Endodermal cell (in vitro differentiated cells): ENCODE data around the gene TLE4. TPM values are rescaled to one million over a fixed set of nuclear protein-coding genes. Genes with fewer than 3 reads are reported as not detected.

Experiments used
- DNase-seq: peaks from one replicate; pipeline ENCODE4 v3.0.0-alpha.2; 2017
- H3K27ac ChIP-seq: 2 replicates; pipeline ENCODE4 v1.5.1; 2013; ENCODE audit warnings: mild to moderate bottlenecking, low read depth, low read length, moderate library complexity
- H3K27me3 ChIP-seq: 2 replicates; pipeline ENCODE4 v1.6.1; 2013; ENCODE audit warnings: mild to moderate bottlenecking, low read length, moderate library complexity; ENCODE audit not compliant: insufficient read depth, control insufficient read depth, poor library complexity, severe bottlenecking
- H3K36me3 ChIP-seq: 2 replicates; pipeline ENCODE4 v1.7.0; 2013; ENCODE audit warnings: mild to moderate bottlenecking, low read length, moderate library complexity; ENCODE audit not compliant: control insufficient read depth, insufficient read depth
- H3K4me1 ChIP-seq: one replicate; pipeline ENCODE4 v1.7.0; 2013; ENCODE audit warnings: low read length; ENCODE audit not compliant: control insufficient read depth, insufficient read depth
- H3K4me3 ChIP-seq: 2 replicates; pipeline ENCODE4 v1.5.1; 2013; ENCODE audit warnings: mild to moderate bottlenecking, low read length, moderate library complexity
- H3K9ac ChIP-seq: 2 replicates; pipeline ENCODE4 v1.6.1; 2013; ENCODE audit warnings: mild to moderate bottlenecking, low read length, moderate library complexity; ENCODE audit not compliant: poor library complexity, severe bottlenecking; ENCODE audit errors: extremely low read depth
- H3K9me3 ChIP-seq: 2 replicates; pipeline ENCODE4 v1.6.1; 2013; ENCODE audit warnings: mild to moderate bottlenecking, low read length, moderate library complexity; ENCODE audit not compliant: control insufficient read depth
- H3K27ac Mint-ChIP-seq: 2 replicates; pipeline ENCODE4 v1.8.0; 2020; ENCODE audit warnings: mixed read lengths
- H3K27me3 Mint-ChIP-seq: 2 replicates; pipeline ENCODE4 v1.8.0; 2021; ENCODE audit warnings: mild to moderate bottlenecking, mixed read lengths; ENCODE audit not compliant: insufficient read depth
- H3K36me3 Mint-ChIP-seq: 2 replicates; pipeline ENCODE4 v1.8.0; 2020; ENCODE audit warnings: low read depth, mixed read lengths
- H3K4me1 Mint-ChIP-seq: 2 replicates; pipeline ENCODE4 v1.8.0; 2020; ENCODE audit warnings: mixed read lengths
- H3K4me3 Mint-ChIP-seq: 2 replicates; pipeline ENCODE4 v1.8.0; 2020; ENCODE audit warnings: mild to moderate bottlenecking, moderate library complexity, mixed read lengths
- H3K9me3 Mint-ChIP-seq: 2 replicates; pipeline ENCODE4 v1.8.0; 2020; ENCODE audit warnings: mild to moderate bottlenecking, mixed read lengths
- CTCF ChIP-seq: fragments of 200-600 bp; sonication (generic); conservative IDR thresholded peaks from 2 replicates; pipeline ENCODE4 v1.5.0; 2021; ENCODE audit warnings: antibody characterized with exemption, mild to moderate bottlenecking
- WGBS, 2 experiments: methylation state at CpG; one replicate each; pipeline versions ENCODE4 v1.1.5 to v1.1.7; 2013; ENCODE audit warnings: missing lambda C conversion rate in 2 of 2, mixed read lengths in 1 of 2; ENCODE audit not compliant: insufficient coverage in 1 of 2, insufficient read length in 1 of 2; 5-methylcytosine and 5-hydroxymethylcytosine counted together
- total RNA-seq, 2 donors: library from RNA; stranded (reverse); fragmentation: NEBNext Ultra II Directional in 1 of 2; extraction: Animal tissue kit (Norgen Biotek cat#: 25700) in 1 of 2; gene quantifications; 2 replicates in 1 of 2; 3 replicates in 1 of 2; pipeline ENCODE4 v1.2.1, GENCODE V29; 2021

TLE4 gene
- total RNA-seq, 2 donors from 2014 or later, result 16.7 to 25.5 TPM

- 70 to 75% methylated on average over 2 to 3 of the region's 3 CpGs for WGBS, 2 experiments
- Mint-ChIP-seq H3K9me3 (no peaks in the 10 kb centered on the region), H3K4me1 (peaks cover 70% of the 10 kb centered on the region), H3K27me3 (no peaks in the 10 kb centered on the region), H3K4me3 (no peak overlapping the region), H3K27ac (no peak overlapping the region), H3K36me3 (no peaks in the 10 kb centered on the region)
- Histone ChIP-seq H3K4me1 (peaks cover 19% of the 10 kb centered on the region), H3K9ac (no peak overlapping the region), H3K36me3 (no peaks in the 10 kb centered on the region), H3K9me3 (no peaks in the 10 kb centered on the region), H3K27ac (no peak overlapping the region), H3K27me3 (no peaks in the 10 kb centered on the region), H3K4me3 (no peak overlapping the region)
- TF ChIP-seq CTCF, result no peak
- DNase-seq, result no peak
These were observed 100.5 kb downstream of the TLE4 start for GRCh38 chr9:79672236-79672635.

- Mint-ChIP-seq H3K4me3 (no peak overlapping the region), H3K36me3 (no peaks in the 10 kb centered on the region), H3K9me3 (no peaks in the 10 kb centered on the region), H3K27ac (no peak overlapping the region), H3K4me1 (peaks cover 65% of the 10 kb centered on the region), H3K27me3 (no peaks in the 10 kb centered on the region)
- no peak overlapping the region for H3K9ac ChIP-seq
- 93 to 97% methylated on average over 3 to 4 of the region's 4 CpGs for WGBS, 2 experiments
- no peaks in the 10 kb centered on the region for H3K36me3 ChIP-seq
- H3K27ac ChIP-seq, result no peak overlapping the region
- DNase-seq, result no peak
- peaks cover 16% of the 10 kb centered on the region for H3K4me1 ChIP-seq
- no peak overlapping the region for H3K4me3 ChIP-seq
- no peak for TF ChIP-seq CTCF
- H3K9me3 ChIP-seq, result no peaks in the 10 kb centered on the region
- no peaks in the 10 kb centered on the region for H3K27me3 ChIP-seq
These were observed 101.1 kb downstream of the TLE4 start for GRCh38 chr9:79672891-79673290.

GRCh38 chr9:79673614-79674013 lies 101.8 kb downstream of the TLE4 start:
- Histone ChIP-seq H3K27me3 (no peaks in the 10 kb centered on the region), H3K9ac (no peak overlapping the region), H3K4me1 (peaks cover 14% of the 10 kb centered on the region), H3K36me3 (no peaks in the 10 kb centered on the region), H3K27ac (peak overlapping the region; percentile 8), H3K4me3 (no peak overlapping the region), H3K9me3 (no peaks in the 10 kb centered on the region)
- TF ChIP-seq CTCF, result no peak
- H3K4me3 Mint-ChIP-seq, result no peak overlapping the region
- H3K9me3 Mint-ChIP-seq, result peaks cover 1% of the 10 kb centered on the region
- no peak for DNase-seq
- 74 to 93% methylated on average over 3 of the region's 3 CpGs for WGBS, 2 experiments
- no peak overlapping the region for H3K27ac Mint-ChIP-seq
- H3K36me3 Mint-ChIP-seq, result no peaks in the 10 kb centered on the region
- no peaks in the 10 kb centered on the region for H3K27me3 Mint-ChIP-seq
- peaks cover 58% of the 10 kb centered on the region for H3K4me1 Mint-ChIP-seq
